HepG2 (cell line): ENCODE results near the gene CYP4A22. TPM values are rescaled to one million over a fixed set of nuclear protein-coding genes. Genes with fewer than 3 reads are reported as not detected.
A peak's percentile ranks its signal among the peaks of the same experiment; 100 is the strongest.

Experiments used
- ATF7 ChIP-seq, 2 experiments: fragments of 450-650 bp in 1 of 2; sonication (generic) in 1 of 2; formaldehyde crosslinking in 1 of 2; IDR thresholded peaks; 2 replicates each; pipeline versions ENCODE4 v1.4.0 to v1.6.1; 2016 to 2020; ENCODE audit warnings: antibody characterized with exemption in 1 of 2, mild to moderate bottlenecking in 1 of 2, missing genetic modification reagents in 1 of 2
- GABPB1 ChIP-seq: IDR thresholded peaks from 2 replicates; pipeline ENCODE4 v1.6.1; 2016; ENCODE audit warnings: mild to moderate bottlenecking, missing genetic modification reagents, moderate library complexity, missing compliant biosample characterization
- JARID2 ChIP-seq: sonication (generic); formaldehyde crosslinking; IDR thresholded peaks from 2 replicates; pipeline ENCODE4 v1.8.1; 2023; ENCODE audit warnings: missing genetic modification reagents, inconsistent platforms; ENCODE audit not compliant: insufficient replicate concordance
- NCOA5 ChIP-seq: sonication (generic); formaldehyde crosslinking; IDR thresholded peaks from 2 replicates; pipeline ENCODE4 v1.4.0; 2020; ENCODE audit warnings: missing genetic modification reagents
- NFE2L1 ChIP-seq: sonication (generic); formaldehyde crosslinking; IDR thresholded peaks from 2 replicates; pipeline ENCODE4 v1.4.0; 2020; ENCODE audit warnings: missing genetic modification reagents, mild to moderate bottlenecking, borderline replicate concordance
- PHB2 ChIP-seq: fragments of 450-650 bp; IDR thresholded peaks from 2 replicates; pipeline ENCODE4 v1.6.1; 2018; ENCODE audit not compliant: partially characterized antibody
- SATB2 ChIP-seq: sonication (generic); formaldehyde crosslinking; IDR thresholded peaks from 2 replicates; pipeline ENCODE4 v1.5.0; 2020; ENCODE audit warnings: missing genetic modification reagents
- SMYD3 ChIP-seq: sonication (generic); formaldehyde crosslinking; IDR thresholded peaks from 2 replicates; pipeline ENCODE4 v1.8.1; 2023; ENCODE audit warnings: mild to moderate bottlenecking, missing genetic modification reagents
- TOE1 ChIP-seq: sonication (generic); formaldehyde crosslinking; IDR thresholded peaks from 2 replicates; pipeline ENCODE4 v1.4.0; 2020; ENCODE audit warnings: mild to moderate bottlenecking, missing genetic modification reagents
- ZNF263 ChIP-seq: sonication (generic); formaldehyde crosslinking; IDR thresholded peaks from 2 replicates; pipeline ENCODE4 v1.4.0; 2020; ENCODE audit warnings: missing genetic modification reagents
- ZNF282 ChIP-seq: fragments of 450-650 bp; IDR thresholded peaks from 2 replicates; pipeline ENCODE4 v1.6.1; 2018; ENCODE audit not compliant: partially characterized antibody
- ZNF331 ChIP-seq: sonication (generic); formaldehyde crosslinking; IDR thresholded peaks from 2 replicates; pipeline ENCODE4 v1.4.0; 2020; ENCODE audit warnings: missing genetic modification reagents
- ZNF383 ChIP-seq: sonication (generic); formaldehyde crosslinking; IDR thresholded peaks from 2 replicates; pipeline ENCODE4 v1.4.0; 2020; ENCODE audit warnings: missing genetic modification reagents, mild to moderate bottlenecking, borderline replicate concordance
- ZNF430 ChIP-seq: sonication (generic); formaldehyde crosslinking; IDR thresholded peaks from 2 replicates; pipeline ENCODE4 v1.9.0; 2021; ENCODE audit warnings: mild to moderate bottlenecking, missing genetic modification reagents
- ZNF652 ChIP-seq: IDR thresholded peaks from 2 replicates; pipeline ENCODE4 v1.6.1; 2016; ENCODE audit warnings: low read depth, borderline replicate concordance
- ZNF747 ChIP-seq: sonication (generic); formaldehyde crosslinking; IDR thresholded peaks from 2 replicates; pipeline ENCODE4 v1.8.1; 2023; ENCODE audit warnings: missing genetic modification reagents, mild to moderate bottlenecking, borderline replicate concordance
- ZNF768 ChIP-seq: sonication (generic); formaldehyde crosslinking; IDR thresholded peaks from 2 replicates; pipeline ENCODE4 v1.4.0; 2020; ENCODE audit warnings: missing genetic modification reagents
- ZNF777 ChIP-seq: sonication (generic); formaldehyde crosslinking; IDR thresholded peaks from 2 replicates; pipeline ENCODE4 v1.4.0; 2020; ENCODE audit warnings: missing genetic modification reagents
- ZNF839 ChIP-seq: sonication (generic); formaldehyde crosslinking; IDR thresholded peaks from 2 replicates; pipeline ENCODE4 v1.4.0; 2020; ENCODE audit warnings: missing genetic modification reagents, mild to moderate bottlenecking, borderline replicate concordance
- polyA plus RNA-seq, 8 experiments: library from polyadenylated mRNA; depleted of rRNA in 3 of 8; stranded (reverse) in 7 of 8; unstranded in 1 of 8; fragments of >200 nt; fragmentation: Illumina TruSeq in 4 of 8; extraction: Trizol in 4 of 8; gene quantifications; 2 replicates each; pipeline versions ENCODE4 v1.2.1 to v1.2.3, GENCODE V29; 2011 to 2016; ENCODE audit warnings: low read depth in 4 of 8, missing spikeins in 1 of 8, mixed read lengths in 1 of 8; ENCODE audit not compliant: insufficient read depth in 1 of 8
- total RNA-seq, 5 experiments: library from RNA; depleted of rRNA; stranded (reverse); fragments of >200 nt; fragmentation: Illumina TruSeq; extraction: Trizol; gene quantifications; 2 replicates each; pipeline ENCODE4 v1.2.3, GENCODE V29; 2016; ENCODE audit warnings: low read depth in 1 of 5
- TF ChIP-seq, protein P1 (sequence below): sonication (generic); formaldehyde crosslinking; IDR thresholded peaks from 2 replicates; pipeline ENCODE4; 2020; ENCODE audit warnings: missing genetic modification reagents, mild to moderate bottlenecking, borderline replicate concordance
- TF ChIP-seq, protein P2 (sequence below): sonication (generic); formaldehyde crosslinking; IDR thresholded peaks from 2 replicates; pipeline ENCODE4 v1.4.0; 2020; ENCODE audit warnings: mild to moderate bottlenecking, low read depth, missing genetic modification reagents
- TF ChIP-seq, protein P3 (sequence below): sonication (generic); formaldehyde crosslinking; IDR thresholded peaks from 2 replicates; pipeline ENCODE4 v1.5.1; 2020; ENCODE audit warnings: mild to moderate bottlenecking, missing genetic modification reagents, moderate library complexity

Gene CYP4A22
- total and polyA plus RNA-seq, 2 of the 13 experiments (the other 11 are each of a cell fraction or from before 2014, with no cell fraction given): not detected

DNA sequence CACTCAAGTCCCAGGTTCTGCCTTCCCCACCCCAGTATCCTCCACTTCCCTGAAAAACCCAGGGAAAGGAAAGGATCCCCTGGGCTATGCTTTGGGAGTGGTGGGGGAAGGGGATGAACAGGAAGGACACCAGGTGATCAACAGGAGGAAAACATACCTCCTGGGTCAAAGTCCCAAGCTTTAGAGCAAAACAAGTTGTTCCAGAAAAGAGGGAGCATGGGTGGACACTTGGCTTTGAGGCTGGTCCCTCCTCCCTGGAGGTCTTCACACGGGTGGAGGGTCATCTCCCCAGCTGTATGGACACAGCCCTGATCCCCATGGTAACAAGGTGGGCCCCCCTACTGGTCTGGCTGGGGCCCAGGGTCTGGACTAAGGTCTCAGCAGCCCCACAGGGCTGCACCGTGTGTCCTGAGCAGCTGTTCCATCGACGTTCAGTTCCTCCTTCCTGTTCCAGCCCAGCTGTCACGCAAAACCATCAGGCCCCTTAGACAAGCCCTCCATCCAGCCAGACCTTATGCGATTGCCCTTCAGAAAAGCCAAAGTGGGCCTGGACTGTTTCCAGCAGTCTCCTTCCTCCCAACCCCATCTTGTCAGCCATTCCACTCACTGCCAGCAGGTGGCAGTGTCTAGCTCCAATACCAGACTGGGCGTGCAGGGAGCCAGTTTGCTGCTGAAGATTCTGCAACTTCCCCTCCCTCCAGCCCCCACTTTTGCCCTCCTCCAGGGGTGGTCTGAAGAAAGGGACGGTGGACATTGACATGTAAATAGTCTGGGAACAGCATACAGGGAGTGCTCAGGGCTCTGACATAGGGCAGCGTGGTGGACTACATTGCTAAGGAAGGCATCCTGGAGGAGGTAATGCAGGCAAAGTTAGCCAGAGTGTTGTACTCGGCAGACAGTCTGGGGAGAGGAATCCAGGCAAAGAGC is 55.5 kb downstream of the CYP4A22 start (continued):
- TF ChIP-seq, protein P1, sequence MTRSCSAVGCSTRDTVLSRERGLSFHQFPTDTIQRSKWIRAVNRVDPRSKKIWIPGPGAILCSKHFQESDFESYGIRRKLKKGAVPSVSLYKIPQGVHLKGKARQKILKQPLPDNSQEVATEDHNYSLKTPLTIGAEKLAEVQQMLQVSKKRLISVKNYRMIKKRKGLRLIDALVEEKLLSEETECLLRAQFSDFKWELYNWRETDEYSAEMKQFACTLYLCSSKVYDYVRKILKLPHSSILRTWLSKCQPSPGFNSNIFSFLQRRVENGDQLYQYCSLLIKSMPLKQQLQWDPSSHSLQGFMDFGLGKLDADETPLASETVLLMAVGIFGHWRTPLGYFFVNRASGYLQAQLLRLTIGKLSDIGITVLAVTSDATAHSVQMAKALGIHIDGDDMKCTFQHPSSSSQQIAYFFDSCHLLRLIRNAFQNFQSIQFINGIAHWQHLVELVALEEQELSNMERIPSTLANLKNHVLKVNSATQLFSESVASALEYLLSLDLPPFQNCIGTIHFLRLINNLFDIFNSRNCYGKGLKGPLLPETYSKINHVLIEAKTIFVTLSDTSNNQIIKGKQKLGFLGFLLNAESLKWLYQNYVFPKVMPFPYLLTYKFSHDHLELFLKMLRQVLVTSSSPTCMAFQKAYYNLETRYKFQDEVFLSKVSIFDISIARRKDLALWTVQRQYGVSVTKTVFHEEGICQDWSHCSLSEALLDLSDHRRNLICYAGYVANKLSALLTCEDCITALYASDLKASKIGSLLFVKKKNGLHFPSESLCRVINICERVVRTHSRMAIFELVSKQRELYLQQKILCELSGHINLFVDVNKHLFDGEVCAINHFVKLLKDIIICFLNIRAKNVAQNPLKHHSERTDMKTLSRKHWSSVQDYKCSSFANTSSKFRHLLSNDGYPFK: peak; percentile 29; the same call in 1 of the 2 replicates
- TF ChIP-seq SMYD3 (CRISPR knock-in tag): no peak
- TF ChIP-seq SATB2 (CRISPR knock-in tag): no peak
- TF ChIP-seq, protein P2, sequence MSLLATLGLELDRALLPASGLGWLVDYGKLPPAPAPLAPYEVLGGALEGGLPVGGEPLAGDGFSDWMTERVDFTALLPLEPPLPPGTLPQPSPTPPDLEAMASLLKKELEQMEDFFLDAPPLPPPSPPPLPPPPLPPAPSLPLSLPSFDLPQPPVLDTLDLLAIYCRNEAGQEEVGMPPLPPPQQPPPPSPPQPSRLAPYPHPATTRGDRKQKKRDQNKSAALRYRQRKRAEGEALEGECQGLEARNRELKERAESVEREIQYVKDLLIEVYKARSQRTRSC (CRISPR knock-in tag): no peak
- peak; percentile 57 for TF ChIP-seq GABPB1
- TF ChIP-seq ZNF777 (CRISPR knock-in tag): 0 out of 2 replicates have a peak, but pooled peaks have one; percentile 39
- peak; percentile 23 for TF ChIP-seq JARID2
- no peak for TF ChIP-seq NCOA5 (CRISPR knock-in tag)
- no peak; the same call in 1 of the 2 replicates for TF ChIP-seq ZNF747 (CRISPR knock-in tag)
- peak; percentile 33; the same call in 1 of the 2 replicates for TF ChIP-seq TOE1 (CRISPR knock-in tag)
- TF ChIP-seq ZNF282: no peak
- TF ChIP-seq ZNF768 (CRISPR knock-in tag): no peak
- TF ChIP-seq ZNF331: peak; percentile 33; the same call in 1 of the 2 replicates
- TF ChIP-seq NFE2L1 (CRISPR knock-in tag): no peak
- TF ChIP-seq, protein P3, sequence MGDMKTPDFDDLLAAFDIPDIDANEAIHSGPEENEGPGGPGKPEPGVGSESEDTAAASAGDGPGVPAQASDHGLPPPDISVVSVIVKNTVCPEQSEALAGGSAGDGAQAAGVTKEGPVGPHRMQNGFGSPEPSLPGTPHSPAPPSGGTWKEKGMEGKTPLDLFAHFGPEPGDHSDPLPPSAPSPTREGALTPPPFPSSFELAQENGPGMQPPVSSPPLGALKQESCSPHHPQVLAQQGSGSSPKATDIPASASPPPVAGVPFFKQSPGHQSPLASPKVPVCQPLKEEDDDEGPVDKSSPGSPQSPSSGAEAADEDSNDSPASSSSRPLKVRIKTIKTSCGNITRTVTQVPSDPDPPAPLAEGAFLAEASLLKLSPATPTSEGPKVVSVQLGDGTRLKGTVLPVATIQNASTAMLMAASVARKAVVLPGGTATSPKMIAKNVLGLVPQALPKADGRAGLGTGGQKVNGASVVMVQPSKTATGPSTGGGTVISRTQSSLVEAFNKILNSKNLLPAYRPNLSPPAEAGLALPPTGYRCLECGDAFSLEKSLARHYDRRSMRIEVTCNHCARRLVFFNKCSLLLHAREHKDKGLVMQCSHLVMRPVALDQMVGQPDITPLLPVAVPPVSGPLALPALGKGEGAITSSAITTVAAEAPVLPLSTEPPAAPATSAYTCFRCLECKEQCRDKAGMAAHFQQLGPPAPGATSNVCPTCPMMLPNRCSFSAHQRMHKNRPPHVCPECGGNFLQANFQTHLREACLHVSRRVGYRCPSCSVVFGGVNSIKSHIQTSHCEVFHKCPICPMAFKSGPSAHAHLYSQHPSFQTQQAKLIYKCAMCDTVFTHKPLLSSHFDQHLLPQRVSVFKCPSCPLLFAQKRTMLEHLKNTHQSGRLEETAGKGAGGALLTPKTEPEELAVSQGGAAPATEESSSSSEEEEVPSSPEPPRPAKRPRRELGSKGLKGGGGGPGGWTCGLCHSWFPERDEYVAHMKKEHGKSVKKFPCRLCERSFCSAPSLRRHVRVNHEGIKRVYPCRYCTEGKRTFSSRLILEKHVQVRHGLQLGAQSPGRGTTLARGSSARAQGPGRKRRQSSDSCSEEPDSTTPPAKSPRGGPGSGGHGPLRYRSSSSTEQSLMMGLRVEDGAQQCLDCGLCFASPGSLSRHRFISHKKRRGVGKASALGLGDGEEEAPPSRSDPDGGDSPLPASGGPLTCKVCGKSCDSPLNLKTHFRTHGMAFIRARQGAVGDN: peak; percentile 93
- no peak for TF ChIP-seq ATF7 (IDR thresholded peaks at IDR 0.05)
- no peak for TF ChIP-seq ATF7 (CRISPR knock-in tag; IDR thresholded peaks at IDR 0.05)
- TF ChIP-seq ZNF430 (CRISPR knock-in tag): peak; percentile 88
- TF ChIP-seq ZNF263 (CRISPR knock-in tag): peak; percentile 97
- no peak for TF ChIP-seq PHB2
- no peak for TF ChIP-seq ZNF839 (CRISPR knock-in tag)
- peak; percentile 9; the same call in 1 of the 2 replicates for TF ChIP-seq ZNF652 (CRISPR knock-in tag)
- no peak for TF ChIP-seq ZNF383
